CD4-positive, alpha-beta T cell (primary cell): ENCODE measurements around the gene ID3. TPM values are rescaled to one million over a fixed set of nuclear protein-coding genes. Genes with fewer than 3 reads are reported as not detected.

ENCODE experiments used
- ATAC-seq: fragments of 200-7000 bp; cut with Tn5 transposase; one replicate; pipeline ENCODE4 v1.10.0; 2022; ENCODE audit warnings: mild to moderate bottlenecking; ENCODE audit not compliant: poor library complexity
- CTCF ChIA-PET: fragments of 350-600 bp; sonication (Branson Sonifier 250); formaldehyde crosslinking; loops from one replicate; lab custom pipeline; 2021; ENCODE audit warnings: antibody characterized with exemption, inconsistent platforms; lab: Charles Lee
- POLR2A ChIA-PET: fragments of 350-600 bp; sonication (Branson Sonifier 250); formaldehyde crosslinking; loops from one replicate; lab custom pipeline; 2021; ENCODE audit warnings: antibody characterized with exemption, inconsistent platforms; lab: Charles Lee
- DNase-seq, 14 experiments: peaks; one replicate each; pipeline ENCODE4 v3.0.0-alpha.2; 2013 to 2020; ENCODE audit warnings: mixed read lengths in 2 of 14
- H3K27ac ChIP-seq, 2 donors: one replicate each; pipeline versions ENCODE4 v1.5.1 to v1.7.0; 2013; ENCODE audit warnings: low read length in 2 of 2, low read depth in 1 of 2, mild to moderate bottlenecking in 1 of 2
- H3K27me3 ChIP-seq, 2 experiments: 1 replicate in 1 of 2; 2 replicates in 1 of 2; pipeline versions ENCODE4 v1.6.1 to v1.7.0; 2013; ENCODE audit warnings: low read length in 2 of 2, control low read depth in 1 of 2, mild to moderate bottlenecking in 1 of 2, moderate library complexity in 1 of 2; ENCODE audit not compliant: insufficient read depth in 2 of 2, control insufficient read depth in 1 of 2
- H3K36me3 ChIP-seq: one replicate; pipeline ENCODE4 v1.6.1; 2013; ENCODE audit warnings: low read length, control low read depth; ENCODE audit not compliant: insufficient read depth
- H3K4me1 ChIP-seq: one replicate; pipeline ENCODE4 v1.6.1; 2013; ENCODE audit warnings: low read length, control low read depth; ENCODE audit not compliant: insufficient read depth
- H3K4me3 ChIP-seq: one replicate; pipeline ENCODE4 v1.5.1; 2013; ENCODE audit warnings: mild to moderate bottlenecking, low read length, moderate library complexity
- H3K9me3 ChIP-seq, 2 experiments: 1 replicate in 1 of 2; 2 replicates in 1 of 2; pipeline versions ENCODE4 v1.6.1 to v1.7.0; 2013; ENCODE audit warnings: low read length in 2 of 2, mild to moderate bottlenecking in 2 of 2, control low read depth in 1 of 2, moderate library complexity in 1 of 2; ENCODE audit not compliant: control insufficient read depth in 1 of 2, insufficient read depth in 1 of 2
- H3K27ac Mint-ChIP-seq: one replicate; pipeline ENCODE4 v1.8.0; 2020; ENCODE audit warnings: mixed read lengths
- H3K27me3 Mint-ChIP-seq: one replicate; pipeline ENCODE4 v1.8.0; 2021; ENCODE audit warnings: mixed read lengths
- H3K36me3 Mint-ChIP-seq: one replicate; pipeline ENCODE4 v1.8.0; 2021; ENCODE audit warnings: low read depth, mixed read lengths
- H3K4me1 Mint-ChIP-seq: one replicate; pipeline ENCODE4 v1.8.0; 2021; ENCODE audit warnings: low read depth, mixed read lengths
- H3K4me3 Mint-ChIP-seq: one replicate; pipeline ENCODE4 v1.8.0; 2020; ENCODE audit warnings: mild to moderate bottlenecking, mixed read lengths
- H3K9me3 Mint-ChIP-seq: one replicate; pipeline ENCODE4 v1.8.0; 2020; ENCODE audit warnings: mixed read lengths
- CTCF ChIP-seq: fragments of 200-600 bp; IDR thresholded peaks from one replicate; pipeline ENCODE4 v1.8.0; 2022; ENCODE audit warnings: antibody characterized with exemption, mild to moderate bottlenecking
- intact Hi-C, 2 experiments: fragments of 100-400 bp; cut with DNase I in 1 of 2; cut with micrococcal nuclease in 1 of 2; formaldehyde crosslinking; loops; one replicate each; pipeline versions ENCODE4 v1.15.1 to v1.9.0; 2023 to 2025; cut with DNase I, micrococcal nuclease
- total RNA-seq, 174 experiments: library from RNA in 2 of 174; stranded (reverse) in 2 of 174; gene quantifications; one replicate each; pipeline ENCODE4 v1.2.3 and lab custom pipeline; 2021 to 2026

Gene ID3
- total RNA-seq, 2 experiments from 2014 or later, result 89.8 to 90.4 TPM

GRCh38 chr1:23514111-23514679 is 45.1 kb downstream of the ID3 start:
- no peak overlapping the region for H3K27ac ChIP-seq
- intact Hi-C loops, result no loop called here
- no peak for TF ChIP-seq CTCF
- DNase-seq, result no peak
- H3K27me3 ChIP-seq, result no peaks in the 10 kb centered on the region
- Mint-ChIP-seq H3K4me1 (no peaks in the 10 kb centered on the region), H3K9me3 (no peaks in the 10 kb centered on the region), H3K36me3 (peaks cover 5% of the 10 kb centered on the region), H3K4me3 (no peak overlapping the region), H3K27me3 (no peaks in the 10 kb centered on the region), H3K27ac (no peak overlapping the region)
- H3K4me1 ChIP-seq, result no peaks in the 10 kb centered on the region
- H3K36me3 ChIP-seq, result peaks cover 8% of the 10 kb centered on the region
- H3K4me3 ChIP-seq, result no peak overlapping the region
- H3K9me3 ChIP-seq, result no peaks in the 10 kb centered on the region
- ChIA-PET POLR2A (interaction anchor here (0.6 kb wide), 2 partner anchors 9 to 25 kb away, joined by 3 read pairs; no protein-coding TSS in a partner anchor), CTCF (interaction anchor here (1.2 to 3.3 kb wide), 2 partner anchors 14 to 17 kb away, joined by 3 to 13 read pairs; no protein-coding TSS in a partner anchor)
- no peak for ATAC-seq

GRCh38 chr1:23509896-23510295 is 49.4 kb downstream of the ID3 start:
- intact Hi-C loops, result no loop called here
- no peaks in the 10 kb centered on the region for H3K9me3 ChIP-seq
- no peak for DNase-seq
- ChIA-PET CTCF (no interaction called here), POLR2A (no interaction called here)
- no peaks in the 10 kb centered on the region for H3K27me3 Mint-ChIP-seq
- no peaks in the 10 kb centered on the region for H3K36me3 Mint-ChIP-seq
- no peak for ATAC-seq
- H3K4me3 ChIP-seq, result no peak overlapping the region
- H3K4me3 Mint-ChIP-seq, result no peak overlapping the region
- TF ChIP-seq CTCF, result no peak
- no peaks in the 10 kb centered on the region for H3K4me1 ChIP-seq
- H3K4me1 Mint-ChIP-seq, result no peaks in the 10 kb centered on the region
- H3K9me3 Mint-ChIP-seq, result no peaks in the 10 kb centered on the region
- H3K27me3 ChIP-seq, result no peaks in the 10 kb centered on the region
- H3K27ac ChIP-seq, result no peak overlapping the region
- no peak overlapping the region for H3K27ac Mint-ChIP-seq
- peaks cover 2% of the 10 kb centered on the region for H3K36me3 ChIP-seq

Other genes starting within 250 kb of the ID3 start
- 10 to 100 TPM; 92.0 to 93.3 TPM for gene HNRNPR, start 215.2 kb downstream of the ID3 start, total RNA-seq
- 1 to 10 TPM; 3.7 to 4.0 TPM for gene ZNF436, start 189.7 kb downstream of the ID3 start, total RNA-seq
- gene TCEA3, start 134.8 kb downstream of the ID3 start, total RNA-seq, result 10 to 100 TPM; 33.1 to 34.6 TPM
- gene ASAP3, start 75.3 kb downstream of the ID3 start, total RNA-seq, result 1 to 10 TPM in 1 of 2 experiments, under 1 TPM in 1; 0.81 to 1.2 TPM
- under 1 TPM; 0.50 to 0.69 TPM for gene E2F2, start 28.3 kb downstream of the ID3 start, total RNA-seq
- 1,000 to 10,000 TPM; 2,191 to 2,374 TPM for gene RPL11, start 132.3 kb upstream of the ID3 start, total RNA-seq
- 10 to 100 TPM; 28.1 to 33.0 TPM for gene ELOA, start 184.0 kb upstream of the ID3 start, total RNA-seq
- gene PITHD1, start 218.9 kb upstream of the ID3 start, total RNA-seq, result 100 to 1,000 TPM; 110 to 111 TPM
- 10 to 100 TPM; 37.4 to 37.7 TPM for gene LYPLA2, start 231.6 kb upstream of the ID3 start, total RNA-seq
- 1 to 10 TPM; 5.4 to 6.9 TPM for gene GALE, start 241.3 kb upstream of the ID3 start, total RNA-seq